ENCODE results near the gene TMEM178B. TPM values are rescaled to one million over a fixed set of nuclear protein-coding genes. Genes with fewer than 3 reads are reported as not detected.
A peak's percentile ranks its signal among the peaks of the same experiment; 100 is the strongest.

Gene TMEM178B
- total and polyA plus RNA-seq, 8 donors = 0.42 to 3.0 (median 2.1) TPM

DNA sequence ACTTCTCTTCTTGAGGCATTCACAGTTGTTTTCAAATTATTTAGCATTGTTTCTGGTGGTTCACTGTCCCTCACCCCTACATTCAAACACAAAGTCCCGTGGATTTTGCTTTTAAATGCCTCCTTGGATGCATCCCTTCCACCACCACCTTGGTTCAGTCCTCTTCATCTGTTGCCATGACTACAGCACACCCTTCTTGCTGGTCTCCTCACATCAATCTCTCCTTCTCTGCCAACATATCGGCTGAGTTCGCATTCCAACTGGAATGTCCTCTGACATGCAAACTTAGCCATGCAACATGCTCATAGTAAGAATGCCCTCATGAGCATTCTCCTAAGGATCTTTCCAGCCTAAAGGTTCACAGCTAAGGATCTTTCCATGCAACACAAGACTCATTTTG, 279.1 kb downstream of the TMEM178B start:
- WGBS, 2 donors = 51 to 53% methylated on average over 3 of the region's 3 CpGs
- no peak for ATAC-seq
- intact Hi-C loops (cut with DNase I) = no loop called here

DNA sequence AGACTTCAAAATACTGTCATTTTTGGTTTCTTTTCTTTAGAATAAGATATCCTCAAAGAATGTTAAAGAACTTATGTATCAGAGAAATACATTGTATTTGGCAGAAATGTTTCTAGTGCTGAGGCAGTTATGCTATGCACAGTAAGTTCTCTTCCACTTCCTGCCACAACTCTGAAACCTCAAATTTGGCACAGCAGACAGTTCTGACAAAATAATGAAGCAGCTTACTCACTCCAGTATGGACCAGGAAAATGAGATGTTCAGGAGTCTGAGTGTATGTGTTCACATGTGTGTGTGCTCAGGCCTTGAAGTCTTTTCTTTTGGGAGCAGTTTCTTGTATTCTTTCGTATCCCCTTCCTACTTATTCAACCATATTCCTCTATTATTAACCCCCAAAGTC, 280.4 kb downstream of the TMEM178B start:
- FAIRE-seq (no peak), ATAC-seq (peak in 1 of 4 donors; percentile 14), DNase-seq (no peak)
- Histone ChIP-seq H3K9me3 (no peaks in the 10 kb centered on the region), H3K4me3 (no peak overlapping the region), H3K27ac (no peak overlapping the region), H3K4me1 (no peaks in the 10 kb centered on the region), H3K36me3 (no peaks in the 10 kb centered on the region), H3K27me3 (no peaks in the 10 kb centered on the region)
- TF ChIP-seq, protein P1, sequence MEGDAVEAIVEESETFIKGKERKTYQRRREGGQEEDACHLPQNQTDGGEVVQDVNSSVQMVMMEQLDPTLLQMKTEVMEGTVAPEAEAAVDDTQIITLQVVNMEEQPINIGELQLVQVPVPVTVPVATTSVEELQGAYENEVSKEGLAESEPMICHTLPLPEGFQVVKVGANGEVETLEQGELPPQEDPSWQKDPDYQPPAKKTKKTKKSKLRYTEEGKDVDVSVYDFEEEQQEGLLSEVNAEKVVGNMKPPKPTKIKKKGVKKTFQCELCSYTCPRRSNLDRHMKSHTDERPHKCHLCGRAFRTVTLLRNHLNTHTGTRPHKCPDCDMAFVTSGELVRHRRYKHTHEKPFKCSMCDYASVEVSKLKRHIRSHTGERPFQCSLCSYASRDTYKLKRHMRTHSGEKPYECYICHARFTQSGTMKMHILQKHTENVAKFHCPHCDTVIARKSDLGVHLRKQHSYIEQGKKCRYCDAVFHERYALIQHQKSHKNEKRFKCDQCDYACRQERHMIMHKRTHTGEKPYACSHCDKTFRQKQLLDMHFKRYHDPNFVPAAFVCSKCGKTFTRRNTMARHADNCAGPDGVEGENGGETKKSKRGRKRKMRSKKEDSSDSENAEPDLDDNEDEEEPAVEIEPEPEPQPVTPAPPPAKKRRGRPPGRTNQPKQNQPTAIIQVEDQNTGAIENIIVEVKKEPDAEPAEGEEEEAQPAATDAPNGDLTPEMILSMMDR (IDR thresholded peaks at IDR 0.05) = no peak
- intact Hi-C loops (cut with DNase I) = no loop called here
- 67 to 72% methylated on average over 1 of the region's 1 CpG for WGBS, 2 donors

More for the DNA sequence above, 279.1 kb downstream of the TMEM178B start:
- H3K9me3 ChIP-seq = no peaks in the 10 kb centered on the region
- DNase-seq (no peak), FAIRE-seq (no peak)
- H3K4me3 ChIP-seq = no peak overlapping the region
- H3K4me1 ChIP-seq = no peaks in the 10 kb centered on the region
- H3K36me3 ChIP-seq = no peaks in the 10 kb centered on the region
- TF ChIP-seq, protein P1 (IDR thresholded peaks at IDR 0.05) = no peak
- no peaks in the 10 kb centered on the region for H3K27me3 ChIP-seq
- no peak overlapping the region for H3K27ac ChIP-seq

DNA sequence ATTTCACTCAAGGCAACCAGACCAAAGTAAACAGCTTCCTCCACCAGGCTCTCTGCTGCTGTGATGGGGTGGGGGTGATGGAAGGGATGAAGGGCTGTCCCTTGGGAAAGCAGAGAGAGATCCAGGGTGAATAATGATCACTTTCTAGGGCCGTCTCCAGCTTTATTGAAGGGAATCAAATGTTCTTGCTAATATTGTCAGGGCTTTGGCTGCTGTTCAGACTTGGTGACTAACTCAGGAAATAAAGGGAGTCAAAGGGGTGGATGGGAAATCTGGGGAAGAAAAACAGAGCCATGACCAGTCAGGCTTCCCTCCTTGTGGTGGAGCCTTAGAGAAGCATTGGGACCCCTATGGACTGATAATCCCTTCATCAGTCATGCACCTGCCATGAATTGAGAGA, 281.2 kb downstream of the TMEM178B start:
- no peaks in the 10 kb centered on the region for H3K36me3 ChIP-seq
- no peak overlapping the region for H3K4me3 ChIP-seq
- intact Hi-C loops (cut with DNase I) = no loop called here
- H3K27me3 ChIP-seq = no peaks in the 10 kb centered on the region
- TF ChIP-seq, protein P1 (IDR thresholded peaks at IDR 0.05) = no peak
- no peaks in the 10 kb centered on the region for H3K9me3 ChIP-seq
- H3K27ac ChIP-seq = no peak overlapping the region
- no peak for FAIRE-seq
- DNase-seq = no peak
- no peaks in the 10 kb centered on the region for H3K4me1 ChIP-seq
- ATAC-seq = no peak
- 16 to 26% methylated on average over 1 of the region's 1 CpG for WGBS, 2 donors

DNA sequence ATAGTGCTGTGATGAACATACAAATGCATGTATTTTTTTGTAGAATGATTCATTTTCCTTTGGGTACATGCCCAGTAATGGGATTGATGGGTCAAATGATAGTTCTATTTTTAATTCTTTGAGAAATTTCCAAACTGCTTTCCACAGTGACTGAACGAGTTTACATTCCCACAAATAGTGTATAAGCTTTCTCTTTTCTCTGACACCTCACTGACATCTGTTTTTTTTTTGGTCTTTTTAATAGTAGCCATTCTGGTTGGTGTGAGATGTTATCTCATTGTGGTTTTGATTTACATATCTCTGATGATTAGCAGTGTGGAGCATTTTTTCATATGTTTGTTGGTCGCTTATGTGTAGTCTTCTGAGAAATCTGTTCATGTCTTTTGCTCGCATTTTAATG, 282.3 kb downstream of the TMEM178B start:
- DNase-seq (no peak), FAIRE-seq (no peak), ATAC-seq (no peak)
- no peaks in the 10 kb centered on the region for H3K27me3 ChIP-seq
- WGBS, 2 donors = 57 to 66% methylated on average over 3 of the region's 3 CpGs
- intact Hi-C loops (cut with DNase I) = no loop called here
- no peak overlapping the region for H3K27ac ChIP-seq
- TF ChIP-seq, protein P1 (IDR thresholded peaks at IDR 0.05) = no peak
- H3K9me3 ChIP-seq = no peaks in the 10 kb centered on the region
- H3K4me3 ChIP-seq = no peak overlapping the region
- H3K4me1 ChIP-seq = no peaks in the 10 kb centered on the region
- H3K36me3 ChIP-seq = no peaks in the 10 kb centered on the region

DNA sequence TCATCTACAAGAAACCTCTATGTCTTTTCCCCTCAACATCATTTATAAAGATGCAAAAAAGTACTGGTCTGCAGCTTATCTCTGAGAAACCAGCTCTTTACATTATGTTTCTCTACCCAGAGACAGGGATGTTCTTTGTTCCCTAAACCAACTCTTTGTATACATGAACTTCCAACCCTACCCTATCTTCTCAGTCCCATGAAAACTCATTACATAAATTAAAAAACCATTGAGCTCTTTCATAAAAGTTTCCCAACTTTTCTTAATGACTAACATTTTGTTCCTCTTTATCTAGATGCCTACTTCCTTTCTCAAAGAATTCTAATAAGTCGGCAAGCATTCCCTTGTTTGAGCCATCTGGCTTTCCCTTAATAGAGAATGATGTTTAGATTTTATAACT, 284.5 kb downstream of the TMEM178B start:
- H3K9me3 ChIP-seq = no peaks in the 10 kb centered on the region
- no peaks in the 10 kb centered on the region for H3K4me1 ChIP-seq
- no peak overlapping the region for H3K4me3 ChIP-seq
- FAIRE-seq = no peak
- ATAC-seq = no peak
- TF ChIP-seq, protein P1 (IDR thresholded peaks at IDR 0.05) = no peak
- no peak overlapping the region for H3K27ac ChIP-seq
- intact Hi-C loops (cut with DNase I) = no loop called here
- DNase-seq = no peak
- H3K36me3 ChIP-seq = no peaks in the 10 kb centered on the region
- H3K27me3 ChIP-seq = no peaks in the 10 kb centered on the region
- WGBS, 2 donors = 71 to 78% methylated on average over 1 of the region's 1 CpG
